ENCODE results near the gene UNC5B. TPM values are rescaled to one million over a fixed set of nuclear protein-coding genes. Genes with fewer than 3 reads are reported as not detected.

The UNC5B gene
- total RNA-seq, 4 donors from 2014 or later, result 3.3 to 7.0 (median 5.9) TPM

- Histone ChIP-seq H3K4me3 (no peak overlapping the region), H3K27me3 (no peaks in the 10 kb centered on the region), H3K27ac (no peak overlapping the region), H3K4me1 (peaks cover 0 to 19% (median 0%) of the 10 kb centered on the region in 4 donors), H3K9me3 (no peaks in the 10 kb centered on the region), H3K36me3 (peaks cover 0 to 14% (median 0%) of the 10 kb centered on the region in 3 donors)
- no peak for DNase-seq (ENCODE audit: low spot score in 2 of 2)
- TF ChIP-seq POLR2A (IDR thresholded peaks at IDR 0.05), result no peak
- no peak for TF ChIP-seq CTCF (IDR thresholded peaks at IDR 0.05)
- TF ChIP-seq EP300 (IDR thresholded peaks at IDR 0.05), result no peak
- WGBS, 2 donors, result 78 to 84% methylated on average over 10 of the region's 10 CpGs
These were observed 133.3 kb downstream of the UNC5B start for GRCh38 chr10:71345694-71346093.

GRCh38 chr10:71346731-71347130 lies 134.4 kb downstream of the UNC5B start:
- peaks cover 0 to 19% (median 0%) of the 10 kb centered on the region in 3 donors for H3K36me3 ChIP-seq
- TF ChIP-seq CTCF (IDR thresholded peaks at IDR 0.05) (no peak), EP300 (IDR thresholded peaks at IDR 0.05) (no peak), POLR2A (IDR thresholded peaks at IDR 0.05) (no peak)
- no peaks in the 10 kb centered on the region for H3K9me3 ChIP-seq
- no peak overlapping the region for H3K4me3 ChIP-seq
- DNase-seq (ENCODE audit: low spot score in 2 of 2), result no peak
- peaks cover 0 to 19% (median 0%) of the 10 kb centered on the region in 4 donors for H3K4me1 ChIP-seq
- 51 to 65% methylated on average over 2 to 3 of the region's 3 CpGs for WGBS, 2 donors
- H3K27ac ChIP-seq, result no peak overlapping the region
- H3K27me3 ChIP-seq, result no peaks in the 10 kb centered on the region

GRCh38 chr10:71347587-71348395 lies 135.4 kb downstream of the UNC5B start:
- TF ChIP-seq CTCF (IDR thresholded peaks at IDR 0.05) (no peak), POLR2A (IDR thresholded peaks at IDR 0.05) (no peak), EP300 (IDR thresholded peaks at IDR 0.05) (no peak)
- Histone ChIP-seq H3K27me3 (no peaks in the 10 kb centered on the region), H3K27ac (no peak overlapping the region), H3K4me1 (peaks cover 0 to 16% (median 0%) of the 10 kb centered on the region in 4 donors), H3K4me3 (no peak overlapping the region), H3K36me3 (peaks cover 0 to 29% (median 0%) of the 10 kb centered on the region in 3 donors), H3K9me3 (no peaks in the 10 kb centered on the region)
- WGBS, 2 donors, result 72 to 80% methylated on average over 11 to 14 of the region's 14 CpGs
- DNase-seq (ENCODE audit: low spot score in 2 of 2), result no peak

GRCh38 chr10:71348850-71349249 lies 136.5 kb downstream of the UNC5B start:
- DNase-seq (ENCODE audit: low spot score in 2 of 2), result no peak
- Histone ChIP-seq H3K9me3 (no peaks in the 10 kb centered on the region), H3K27ac (no peak overlapping the region), H3K36me3 (peaks cover 0 to 36% (median 0%) of the 10 kb centered on the region in 3 donors), H3K4me3 (no peak overlapping the region), H3K4me1 (peaks cover 0 to 7% (median 0%) of the 10 kb centered on the region in 4 donors), H3K27me3 (no peaks in the 10 kb centered on the region)
- WGBS, 2 donors, result 92 to 100% methylated on average over 1 of the region's 1 CpG
- TF ChIP-seq POLR2A (IDR thresholded peaks at IDR 0.05), result no peak
- TF ChIP-seq CTCF (IDR thresholded peaks at IDR 0.05), result no peak
- TF ChIP-seq EP300 (IDR thresholded peaks at IDR 0.05), result no peak

GRCh38 chr10:71349406-71349805 lies 137.0 kb downstream of the UNC5B start:
- WGBS, 2 donors, result 90 to 96% methylated on average over 5 to 7 of the region's 7 CpGs
- DNase-seq (ENCODE audit: low spot score in 2 of 2), result no peak
- no peaks in the 10 kb centered on the region for H3K27me3 ChIP-seq
- peaks cover 0 to 41% (median 0%) of the 10 kb centered on the region in 3 donors for H3K36me3 ChIP-seq
- no peak for TF ChIP-seq CTCF (IDR thresholded peaks at IDR 0.05)
- no peak for TF ChIP-seq POLR2A (IDR thresholded peaks at IDR 0.05)
- TF ChIP-seq EP300 (IDR thresholded peaks at IDR 0.05), result no peak
- peaks cover 0 to 1% (median 0%) of the 10 kb centered on the region in 4 donors for H3K4me1 ChIP-seq
- H3K9me3 ChIP-seq, result no peaks in the 10 kb centered on the region
- no peak overlapping the region for H3K4me3 ChIP-seq
- H3K27ac ChIP-seq, result no peak overlapping the region

All from tibial nerve (tissue), 4 donors.